ENCODE data around the gene SRGAP3.

SRGAP3 gene

GRCh38 chr3:9184461-9184835, 65.0 kb downstream of the SRGAP3 start:
- H4K20me1 ChIP-seq (ENCODE audit: insufficient read depth, low read length): no peaks in the 10 kb centered on the region
- no peaks in the 10 kb centered on the region for H3K36me3 ChIP-seq (replicated peaks; ENCODE audit: low read depth, low read length)
- H3K79me2 ChIP-seq (ENCODE audit: low read length): no peaks in the 10 kb centered on the region
- 0 out of 2 replicates have a peak, but pooled peaks cover 6% of the 10 kb centered on the region for H3K27me3 ChIP-seq (ENCODE audit: low read depth, low read length)
- H3K27ac ChIP-seq (ENCODE audit: low read length): no peak overlapping the region
- no peak overlapping the region for H3K4me2 ChIP-seq (ENCODE audit: low read length)
- no peaks in the 10 kb centered on the region for H3K9me3 ChIP-seq (ENCODE audit: insufficient read depth, low read length)
- no peak overlapping the region for H3K4me3 ChIP-seq (ENCODE audit: low read length)
- H3K9ac ChIP-seq (ENCODE audit: low read length): no peak overlapping the region
- TF ChIP-seq CTCF (IDR thresholded peaks at IDR 0.05; ENCODE audit: low read depth, low read length) (no peak), EZH2phosphoT487 (IDR thresholded peaks at IDR 0.05; ENCODE audit: low read depth) (no peak)
- no peak overlapping the region for H2AFZ ChIP-seq (ENCODE audit: low read depth, low read length)
- peaks cover 10% of the 10 kb centered on the region for H3K4me1 ChIP-seq (ENCODE audit: low read length)

GRCh38 chr3:9183811-9184460, 65.5 kb downstream of the SRGAP3 start:
- 0 out of 2 replicates have a peak, but pooled peaks cover 4% of the 10 kb centered on the region for H3K27me3 ChIP-seq (ENCODE audit: low read depth, low read length)
- no peak overlapping the region for H3K27ac ChIP-seq (ENCODE audit: low read length)
- no peaks in the 10 kb centered on the region for H3K9me3 ChIP-seq (ENCODE audit: insufficient read depth, low read length)
- no peak for TF ChIP-seq CTCF (IDR thresholded peaks at IDR 0.05; ENCODE audit: low read depth, low read length)
- no peak for TF ChIP-seq EZH2phosphoT487 (IDR thresholded peaks at IDR 0.05; ENCODE audit: low read depth)
- H3K9ac ChIP-seq (ENCODE audit: low read length): no peak overlapping the region
- H3K4me2 ChIP-seq (ENCODE audit: low read length): no peak overlapping the region
- H2AFZ ChIP-seq (ENCODE audit: low read depth, low read length): no peak overlapping the region
- H3K79me2 ChIP-seq (ENCODE audit: low read length): no peaks in the 10 kb centered on the region
- no peak overlapping the region for H3K4me3 ChIP-seq (ENCODE audit: low read length)
- no peaks in the 10 kb centered on the region for H3K36me3 ChIP-seq (replicated peaks; ENCODE audit: low read depth, low read length)
- peaks cover 10% of the 10 kb centered on the region for H3K4me1 ChIP-seq (ENCODE audit: low read length)
- no peaks in the 10 kb centered on the region for H4K20me1 ChIP-seq (ENCODE audit: insufficient read depth, low read length)

- Histone ChIP-seq H3K9me3 (ENCODE audit: insufficient read depth, low read length) (no peaks in the 10 kb centered on the region), H2AFZ (ENCODE audit: low read depth, low read length) (no peak overlapping the region), H3K79me2 (ENCODE audit: low read length) (no peaks in the 10 kb centered on the region), H3K4me3 (ENCODE audit: low read length) (no peak overlapping the region), H3K27ac (ENCODE audit: low read length) (no peak overlapping the region), H3K27me3 (ENCODE audit: low read depth, low read length) (0 out of 2 replicates have a peak, but pooled peaks cover 3% of the 10 kb centered on the region), H3K36me3 (replicated peaks; ENCODE audit: low read depth, low read length) (no peaks in the 10 kb centered on the region), H3K4me2 (ENCODE audit: low read length) (no peak overlapping the region), H3K4me1 (ENCODE audit: low read length) (peaks cover 10% of the 10 kb centered on the region), H4K20me1 (ENCODE audit: insufficient read depth, low read length) (no peaks in the 10 kb centered on the region), H3K9ac (ENCODE audit: low read length) (no peak overlapping the region)
- TF ChIP-seq CTCF (IDR thresholded peaks at IDR 0.05; ENCODE audit: low read depth, low read length) (no peak), EZH2phosphoT487 (IDR thresholded peaks at IDR 0.05; ENCODE audit: low read depth) (no peak)
Measured at GRCh38 chr3:9183011-9183410, 66.4 kb downstream of the SRGAP3 start.

GRCh38 chr3:9180764-9181117, 68.7 kb downstream of the SRGAP3 start:
- Histone ChIP-seq H4K20me1 (ENCODE audit: insufficient read depth, low read length) (no peaks in the 10 kb centered on the region), H3K79me2 (ENCODE audit: low read length) (no peaks in the 10 kb centered on the region), H3K9ac (ENCODE audit: low read length) (no peak overlapping the region), H3K4me1 (ENCODE audit: low read length) (peaks cover 19% of the 10 kb centered on the region), H3K9me3 (ENCODE audit: insufficient read depth, low read length) (peaks cover 4% of the 10 kb centered on the region; the same call in 1 of the 2 replicates), H3K4me2 (ENCODE audit: low read length) (no peak overlapping the region), H3K36me3 (replicated peaks; ENCODE audit: low read depth, low read length) (peaks cover 3% of the 10 kb centered on the region), H3K27ac (ENCODE audit: low read length) (no peak overlapping the region), H3K4me3 (ENCODE audit: low read length) (no peak overlapping the region), H3K27me3 (ENCODE audit: low read depth, low read length) (0 out of 2 replicates have a peak, but pooled peaks cover 3% of the 10 kb centered on the region), H2AFZ (ENCODE audit: low read depth, low read length) (no peak overlapping the region)
- TF ChIP-seq CTCF (IDR thresholded peaks at IDR 0.05; ENCODE audit: low read depth, low read length) (no peak), EZH2phosphoT487 (IDR thresholded peaks at IDR 0.05; ENCODE audit: low read depth) (no peak)

Measured in OCI-LY3 (cell line).